Central memory CD8-positive, alpha-beta T cell (primary cell): ENCODE results near the gene CHRM5.
A peak's percentile ranks its signal among the peaks of the same experiment; 100 is the strongest.

Experiments used
- ATAC-seq: fragments of 150-1000 bp; cut with Tn5 transposase; replicated peaks from 2 replicates; pipeline ENCODE4 v1.10.0; 2022; ENCODE audit warnings: mild to moderate bottlenecking, moderate FRiP score, moderate number of reproducible peaks; ENCODE audit not compliant: poor library complexity, severe bottlenecking; ENCODE audit errors: extremely low read depth
- DNase-seq, 2 donors: peaks; one replicate each; pipeline ENCODE4 v3.0.0; 2021; ENCODE audit warnings: low spot score in 2 of 2
- H3K27ac Mint-ChIP-seq: one replicate; pipeline ENCODE4 v1.8.0; 2022; ENCODE audit warnings: low read depth, mild to moderate bottlenecking, moderate library complexity, mixed read lengths
- H3K27me3 Mint-ChIP-seq: one replicate; pipeline ENCODE4 v1.8.0; 2022; ENCODE audit warnings: mixed read lengths
- H3K36me3 Mint-ChIP-seq: one replicate; pipeline ENCODE4 v1.8.0; 2022; ENCODE audit warnings: mild to moderate bottlenecking, moderate library complexity, mixed read lengths; ENCODE audit not compliant: insufficient read depth
- H3K4me1 Mint-ChIP-seq: one replicate; pipeline ENCODE4 v1.8.0; 2022; ENCODE audit warnings: mixed read lengths
- H3K4me3 Mint-ChIP-seq: one replicate; pipeline ENCODE4 v1.8.0; 2022; ENCODE audit warnings: mild to moderate bottlenecking, moderate library complexity, mixed read lengths
- H3K9me3 Mint-ChIP-seq: one replicate; pipeline ENCODE4 v1.8.0; 2022; ENCODE audit warnings: mixed read lengths

CHRM5 gene

DNA sequence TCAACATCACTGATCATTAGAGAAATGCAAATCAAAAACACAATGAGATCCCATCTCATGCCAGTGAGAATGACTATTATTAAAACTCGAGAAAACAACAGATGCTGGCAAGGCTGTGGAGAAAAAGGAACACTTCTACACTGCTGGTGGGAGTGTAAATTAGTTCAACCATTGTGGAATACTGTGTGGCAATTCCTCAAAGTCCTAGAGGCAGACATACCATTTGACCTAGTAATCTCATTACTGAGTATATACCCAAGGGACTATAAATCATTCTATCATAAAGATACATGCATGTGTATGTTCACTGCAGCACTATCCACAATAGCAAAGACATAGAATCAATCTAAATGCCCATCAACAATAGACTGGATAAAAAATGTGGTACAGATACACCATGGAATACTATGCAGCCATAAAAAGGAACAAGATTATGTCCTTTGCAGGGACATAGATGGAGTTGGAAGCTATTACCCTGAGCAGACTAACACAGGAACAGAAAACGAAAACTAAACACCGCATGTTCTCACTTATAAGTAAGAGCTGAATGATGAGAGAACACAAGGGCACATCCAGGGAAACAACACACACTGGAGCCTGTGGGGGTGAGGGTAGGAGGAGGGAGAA, 85.9 kb downstream of the CHRM5 start:
- Mint-ChIP-seq H3K27ac (no peak overlapping the region), H3K36me3 (no peaks in the 10 kb centered on the region), H3K4me3 (no peak overlapping the region), H3K27me3 (peaks cover 19% of the 10 kb centered on the region), H3K9me3 (peaks cover 18% of the 10 kb centered on the region), H3K4me1 (no peaks in the 10 kb centered on the region)
- no peak for DNase-seq
- no peak for ATAC-seq

GRCh38 chr15:34055868-34056595, 87.7 kb downstream of the CHRM5 start:
- H3K27me3 Mint-ChIP-seq = peaks cover 12% of the 10 kb centered on the region
- H3K36me3 Mint-ChIP-seq = no peaks in the 10 kb centered on the region
- ATAC-seq (no peak), DNase-seq (no peak)
- H3K27ac Mint-ChIP-seq = no peak overlapping the region
- H3K4me3 Mint-ChIP-seq = no peak overlapping the region
- peaks cover 6% of the 10 kb centered on the region for H3K9me3 Mint-ChIP-seq
- no peaks in the 10 kb centered on the region for H3K4me1 Mint-ChIP-seq

DNA sequence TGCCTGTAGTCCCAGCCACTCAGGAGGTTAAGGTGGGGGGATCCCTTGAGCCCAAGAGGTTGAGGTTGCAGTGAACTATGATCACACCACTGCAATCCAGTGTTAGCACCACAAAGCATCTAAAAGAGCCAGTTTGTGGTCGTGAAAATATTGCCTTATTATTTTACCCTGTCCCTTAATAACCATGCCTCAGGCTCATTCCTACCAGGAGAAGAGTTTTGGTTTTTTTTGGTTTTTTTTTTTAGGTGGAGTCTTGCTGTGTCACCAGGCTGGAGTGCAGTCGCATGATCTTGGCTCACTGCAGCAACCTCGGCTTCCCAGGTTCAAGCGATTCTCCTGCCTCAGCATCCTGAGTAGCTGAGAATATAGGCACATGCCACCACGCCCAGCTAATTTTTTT, 88.6 kb downstream of the CHRM5 start:
- no peak for ATAC-seq
- no peak for DNase-seq
- Mint-ChIP-seq H3K36me3 (no peaks in the 10 kb centered on the region), H3K4me1 (no peaks in the 10 kb centered on the region), H3K27ac (no peak overlapping the region), H3K27me3 (peaks cover 3% of the 10 kb centered on the region), H3K4me3 (no peak overlapping the region), H3K9me3 (no peaks in the 10 kb centered on the region)

GRCh38 chr15:34059476-34059875, 91.2 kb downstream of the CHRM5 start:
- Mint-ChIP-seq H3K9me3 (no peaks in the 10 kb centered on the region), H3K27ac (no peak overlapping the region)
- ATAC-seq = no peak

DNA sequence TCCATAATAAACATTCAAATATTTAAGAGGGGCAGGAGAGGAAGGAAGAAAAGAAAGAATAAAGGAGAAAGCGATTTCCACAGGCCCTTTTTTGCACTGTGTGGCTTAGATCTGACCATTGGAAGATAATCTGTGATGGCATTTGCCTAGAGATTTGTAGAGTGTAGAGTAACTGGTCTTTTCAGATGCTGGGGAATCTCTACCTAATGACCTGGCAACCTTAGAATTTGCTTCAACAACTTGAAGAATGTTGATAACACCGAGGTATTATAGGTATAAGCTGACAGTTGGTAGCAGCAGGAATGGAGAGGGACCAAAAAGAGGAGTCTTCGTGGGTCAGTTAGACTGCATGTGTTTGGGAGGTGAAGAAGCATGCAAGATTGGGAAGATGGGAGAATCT, 91.6 kb downstream of the CHRM5 start:
- ATAC-seq = no peak

More at GRCh38 chr15:34059476-34059875, 91.2 kb downstream of the CHRM5 start:
- H3K4me1 Mint-ChIP-seq = no peaks in the 10 kb centered on the region
- H3K4me3 Mint-ChIP-seq = no peak overlapping the region
- no peaks in the 10 kb centered on the region for H3K36me3 Mint-ChIP-seq
- no peak for DNase-seq
- no peaks in the 10 kb centered on the region for H3K27me3 Mint-ChIP-seq

GRCh38 chr15:34064438-34064837, 96.1 kb downstream of the CHRM5 start:
- H3K27ac Mint-ChIP-seq = no peak overlapping the region
- no peak overlapping the region for H3K4me3 Mint-ChIP-seq
- H3K4me1 Mint-ChIP-seq = no peaks in the 10 kb centered on the region
- H3K36me3 Mint-ChIP-seq = peaks cover 1% of the 10 kb centered on the region
- ATAC-seq (no peak), DNase-seq (no peak)
- H3K9me3 Mint-ChIP-seq = no peaks in the 10 kb centered on the region
- H3K27me3 Mint-ChIP-seq = no peaks in the 10 kb centered on the region

More for the DNA sequence above, 91.6 kb downstream of the CHRM5 start:
- Mint-ChIP-seq H3K27ac (no peak overlapping the region), H3K36me3 (no peaks in the 10 kb centered on the region), H3K27me3 (no peaks in the 10 kb centered on the region), H3K4me3 (no peak overlapping the region), H3K4me1 (no peaks in the 10 kb centered on the region), H3K9me3 (no peaks in the 10 kb centered on the region)
- no peak for DNase-seq

DNA sequence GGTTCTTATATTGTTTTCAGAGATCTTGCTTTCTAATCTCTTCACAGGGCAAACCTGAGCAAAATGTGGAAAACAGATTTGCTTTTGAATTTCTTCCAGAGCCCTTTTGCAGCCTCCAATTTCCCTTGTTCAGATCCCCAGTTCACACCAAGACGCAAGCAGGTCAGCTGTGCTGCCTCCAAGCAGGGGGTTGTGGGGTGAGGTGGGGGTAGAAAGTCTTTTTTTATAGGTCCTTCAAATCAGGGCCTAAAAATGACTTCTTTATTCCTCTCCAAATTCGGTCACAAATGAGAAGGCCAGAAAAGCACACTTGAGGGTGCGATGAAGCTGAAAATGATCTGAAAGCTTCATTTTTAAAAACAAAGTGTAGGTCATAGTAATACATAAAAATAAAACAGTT, 97.0 kb downstream of the CHRM5 start:
- Mint-ChIP-seq H3K9me3 (no peaks in the 10 kb centered on the region), H3K4me3 (no peak overlapping the region), H3K27me3 (no peaks in the 10 kb centered on the region), H3K36me3 (peaks cover 1% of the 10 kb centered on the region), H3K27ac (peak overlapping the region; percentile 19), H3K4me1 (no peaks in the 10 kb centered on the region)
- DNase-seq (no peak), ATAC-seq (no peak)

DNA sequence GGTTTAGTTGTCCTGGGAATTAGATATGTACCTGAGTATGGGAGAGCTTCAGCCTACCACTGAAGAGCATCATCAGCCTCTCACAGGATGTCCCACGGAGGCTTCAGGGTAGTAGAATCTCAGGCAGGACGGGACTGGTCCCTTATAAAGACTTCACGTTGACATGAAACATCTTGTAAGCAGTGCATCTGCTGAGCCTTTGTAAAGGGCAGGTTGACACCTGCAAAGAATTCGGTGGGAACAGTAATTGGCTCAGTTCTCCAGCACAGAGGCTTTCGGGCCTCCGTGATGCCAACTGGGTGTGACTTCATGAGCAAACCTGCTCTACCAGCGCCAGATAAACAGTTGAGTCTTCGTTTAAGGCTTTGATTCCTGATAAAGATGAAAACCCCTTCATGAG, 97.6 kb downstream of the CHRM5 start:
- H3K4me3 Mint-ChIP-seq = no peak overlapping the region
- DNase-seq = no peak
- ATAC-seq = no peak
- H3K27me3 Mint-ChIP-seq = no peaks in the 10 kb centered on the region
- no peaks in the 10 kb centered on the region for H3K9me3 Mint-ChIP-seq
- no peak overlapping the region for H3K27ac Mint-ChIP-seq
- no peaks in the 10 kb centered on the region for H3K4me1 Mint-ChIP-seq
- peaks cover 1% of the 10 kb centered on the region for H3K36me3 Mint-ChIP-seq

GRCh38 chr15:34070003-34070402, 101.7 kb downstream of the CHRM5 start:
- ATAC-seq (no peak), DNase-seq (no peak)
- H3K27me3 Mint-ChIP-seq = no peaks in the 10 kb centered on the region
- H3K36me3 Mint-ChIP-seq = peaks cover 1% of the 10 kb centered on the region
- no peaks in the 10 kb centered on the region for H3K9me3 Mint-ChIP-seq
- no peaks in the 10 kb centered on the region for H3K4me1 Mint-ChIP-seq
- no peak overlapping the region for H3K27ac Mint-ChIP-seq
- no peak overlapping the region for H3K4me3 Mint-ChIP-seq

GRCh38 chr15:34076785-34077184, 108.5 kb downstream of the CHRM5 start:
- no peak overlapping the region for H3K4me3 Mint-ChIP-seq
- DNase-seq = no peak
- H3K4me1 Mint-ChIP-seq = no peaks in the 10 kb centered on the region
- no peak overlapping the region for H3K27ac Mint-ChIP-seq
- peaks cover 2% of the 10 kb centered on the region for H3K36me3 Mint-ChIP-seq
- ATAC-seq = no peak
- H3K27me3 Mint-ChIP-seq = no peaks in the 10 kb centered on the region
- no peaks in the 10 kb centered on the region for H3K9me3 Mint-ChIP-seq

DNA sequence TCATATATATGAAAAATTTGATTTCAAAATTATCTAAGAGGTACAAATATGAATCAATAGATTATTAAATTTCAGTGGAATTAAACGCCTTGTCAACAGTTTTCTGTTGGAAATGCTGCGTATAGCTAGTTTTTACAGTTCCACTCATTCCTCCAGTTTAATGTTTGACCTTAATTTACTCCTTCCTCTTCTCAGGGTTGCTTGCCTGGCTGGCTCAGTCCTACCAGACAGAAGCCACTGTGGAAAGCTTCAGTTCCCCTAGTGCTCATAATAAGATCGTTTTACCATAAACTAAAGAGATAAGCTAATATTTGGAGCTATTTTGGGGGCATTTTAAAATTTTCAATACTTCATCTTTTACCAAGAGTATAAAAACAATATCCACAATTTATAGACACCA, 110.6 kb downstream of the CHRM5 start:
- Mint-ChIP-seq H3K36me3 (peaks cover 10% of the 10 kb centered on the region), H3K9me3 (no peaks in the 10 kb centered on the region), H3K4me1 (no peaks in the 10 kb centered on the region), H3K27ac (no peak overlapping the region), H3K27me3 (no peaks in the 10 kb centered on the region), H3K4me3 (no peak overlapping the region)
- no peak for DNase-seq
- ATAC-seq = no peak

- H3K27ac Mint-ChIP-seq = no peak overlapping the region
- ATAC-seq = no peak
- no peak overlapping the region for H3K4me3 Mint-ChIP-seq
- no peaks in the 10 kb centered on the region for H3K4me1 Mint-ChIP-seq
- no peaks in the 10 kb centered on the region for H3K27me3 Mint-ChIP-seq
- peaks cover 15% of the 10 kb centered on the region for H3K36me3 Mint-ChIP-seq
- no peaks in the 10 kb centered on the region for H3K9me3 Mint-ChIP-seq
- no peak for DNase-seq
These were observed 111.6 kb downstream of the CHRM5 start for GRCh38 chr15:34079904-34080303.

GRCh38 chr15:34084086-34084485, 115.8 kb downstream of the CHRM5 start:
- ATAC-seq (no peak), DNase-seq (no peak)
- no peaks in the 10 kb centered on the region for H3K4me1 Mint-ChIP-seq
- no peak overlapping the region for H3K27ac Mint-ChIP-seq
- H3K4me3 Mint-ChIP-seq = no peak overlapping the region
- no peaks in the 10 kb centered on the region for H3K27me3 Mint-ChIP-seq
- peaks cover 37% of the 10 kb centered on the region for H3K36me3 Mint-ChIP-seq
- no peaks in the 10 kb centered on the region for H3K9me3 Mint-ChIP-seq
